ENCODE measurements around the gene CHAD.

Gene CHAD

GRCh38 chr17:50501054-50501453, 32.4 kb upstream of the CHAD start:
- H3K27ac ChIP-seq = no peak overlapping the region
- peak; percentile 73 for TF ChIP-seq CTCF (conservative IDR thresholded peaks at IDR 0.05)

- no peak overlapping the region for H3K27ac ChIP-seq
- TF ChIP-seq CTCF (conservative IDR thresholded peaks at IDR 0.05) = no peak
Observed at GRCh38 chr17:50499721-50500120, 31.0 kb upstream of the CHAD start.

GRCh38 chr17:50499270-50499669, 30.6 kb upstream of the CHAD start:
- no peak for TF ChIP-seq CTCF (conservative IDR thresholded peaks at IDR 0.05)
- no peak overlapping the region for H3K27ac ChIP-seq

GRCh38 chr17:50498021-50498874, 29.6 kb upstream of the CHAD start:
- H3K27ac ChIP-seq = no peak overlapping the region

GRCh38 chr17:50495918-50496317, 27.2 kb upstream of the CHAD start:
- H3K27ac ChIP-seq = no peak overlapping the region
- no peak for TF ChIP-seq CTCF (conservative IDR thresholded peaks at IDR 0.05)

More at GRCh38 chr17:50498021-50498874, 29.6 kb upstream of the CHAD start:
- TF ChIP-seq CTCF (conservative IDR thresholded peaks at IDR 0.05) = no peak

GRCh38 chr17:50495217-50495823, 26.6 kb upstream of the CHAD start:
- no peak overlapping the region for H3K27ac ChIP-seq
- no peak for TF ChIP-seq CTCF (conservative IDR thresholded peaks at IDR 0.05)

- H3K27ac ChIP-seq = no peak overlapping the region
- no peak for TF ChIP-seq CTCF (conservative IDR thresholded peaks at IDR 0.05)
Observed at GRCh38 chr17:50493744-50494143, 25.1 kb upstream of the CHAD start.
